ENCODE results near the gene LENG8.

LENG8 gene

DNA sequence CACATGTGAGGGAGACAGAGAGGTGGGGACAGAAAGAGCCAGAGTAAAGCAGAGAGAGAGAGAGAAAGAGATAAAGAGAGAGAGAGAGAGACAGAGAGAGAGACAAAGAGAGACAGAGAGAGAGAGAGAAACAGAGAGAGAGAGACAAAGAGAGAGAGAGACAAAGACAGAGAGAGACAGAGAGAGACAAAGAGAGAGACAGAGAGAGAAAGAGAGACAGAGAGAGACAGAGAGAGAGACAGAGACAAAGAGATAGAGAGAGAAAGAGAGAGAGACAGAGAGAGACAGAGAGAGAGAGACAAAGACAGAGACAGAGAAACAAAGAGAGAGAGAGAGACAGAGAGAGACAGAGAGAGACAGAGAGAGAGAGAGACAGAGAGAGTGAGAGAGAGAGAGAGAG is 38.0 kb upstream of the LENG8 start:
- no peak for DNase-seq (ENCODE audit: low read depth in 1 of 2, low spot score in 1 of 2)

DNA sequence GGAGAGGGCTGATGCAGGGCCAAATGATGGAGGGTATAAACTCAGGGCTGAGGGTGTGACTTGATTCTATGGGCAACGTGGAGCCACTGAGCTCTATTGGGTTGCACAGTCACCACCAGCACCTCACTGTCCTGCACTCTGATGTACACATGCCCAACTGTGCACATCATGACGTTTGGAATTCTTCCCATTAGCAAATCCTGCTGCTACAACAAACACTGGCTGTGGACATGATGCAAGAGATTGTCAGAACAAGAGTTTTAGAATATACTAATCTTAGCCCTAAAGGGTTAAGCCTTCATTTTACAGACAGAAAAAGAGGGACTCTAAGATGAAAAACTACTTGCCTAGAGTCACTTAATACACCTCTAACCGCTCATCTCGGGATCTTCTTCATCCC is 36.1 kb upstream of the LENG8 start:
- H3K27ac ChIP-seq (replicated peaks): no peak overlapping the region
- TF ChIP-seq GABPA (IDR thresholded peaks at IDR 0.05; ENCODE audit: low read depth): no peak
- TF ChIP-seq, protein P1, sequence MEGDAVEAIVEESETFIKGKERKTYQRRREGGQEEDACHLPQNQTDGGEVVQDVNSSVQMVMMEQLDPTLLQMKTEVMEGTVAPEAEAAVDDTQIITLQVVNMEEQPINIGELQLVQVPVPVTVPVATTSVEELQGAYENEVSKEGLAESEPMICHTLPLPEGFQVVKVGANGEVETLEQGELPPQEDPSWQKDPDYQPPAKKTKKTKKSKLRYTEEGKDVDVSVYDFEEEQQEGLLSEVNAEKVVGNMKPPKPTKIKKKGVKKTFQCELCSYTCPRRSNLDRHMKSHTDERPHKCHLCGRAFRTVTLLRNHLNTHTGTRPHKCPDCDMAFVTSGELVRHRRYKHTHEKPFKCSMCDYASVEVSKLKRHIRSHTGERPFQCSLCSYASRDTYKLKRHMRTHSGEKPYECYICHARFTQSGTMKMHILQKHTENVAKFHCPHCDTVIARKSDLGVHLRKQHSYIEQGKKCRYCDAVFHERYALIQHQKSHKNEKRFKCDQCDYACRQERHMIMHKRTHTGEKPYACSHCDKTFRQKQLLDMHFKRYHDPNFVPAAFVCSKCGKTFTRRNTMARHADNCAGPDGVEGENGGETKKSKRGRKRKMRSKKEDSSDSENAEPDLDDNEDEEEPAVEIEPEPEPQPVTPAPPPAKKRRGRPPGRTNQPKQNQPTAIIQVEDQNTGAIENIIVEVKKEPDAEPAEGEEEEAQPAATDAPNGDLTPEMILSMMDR (IDR thresholded peaks at IDR 0.05; ENCODE audit: insufficient read depth, low read length): no peak
- TF ChIP-seq POLR2AphosphoS5 (IDR thresholded peaks at IDR 0.05; ENCODE audit: low read depth): no peak
- TF ChIP-seq SPI1 (IDR thresholded peaks at IDR 0.05; ENCODE audit: borderline replicate concordance, low read depth): no peak
- TF ChIP-seq, protein P2, sequence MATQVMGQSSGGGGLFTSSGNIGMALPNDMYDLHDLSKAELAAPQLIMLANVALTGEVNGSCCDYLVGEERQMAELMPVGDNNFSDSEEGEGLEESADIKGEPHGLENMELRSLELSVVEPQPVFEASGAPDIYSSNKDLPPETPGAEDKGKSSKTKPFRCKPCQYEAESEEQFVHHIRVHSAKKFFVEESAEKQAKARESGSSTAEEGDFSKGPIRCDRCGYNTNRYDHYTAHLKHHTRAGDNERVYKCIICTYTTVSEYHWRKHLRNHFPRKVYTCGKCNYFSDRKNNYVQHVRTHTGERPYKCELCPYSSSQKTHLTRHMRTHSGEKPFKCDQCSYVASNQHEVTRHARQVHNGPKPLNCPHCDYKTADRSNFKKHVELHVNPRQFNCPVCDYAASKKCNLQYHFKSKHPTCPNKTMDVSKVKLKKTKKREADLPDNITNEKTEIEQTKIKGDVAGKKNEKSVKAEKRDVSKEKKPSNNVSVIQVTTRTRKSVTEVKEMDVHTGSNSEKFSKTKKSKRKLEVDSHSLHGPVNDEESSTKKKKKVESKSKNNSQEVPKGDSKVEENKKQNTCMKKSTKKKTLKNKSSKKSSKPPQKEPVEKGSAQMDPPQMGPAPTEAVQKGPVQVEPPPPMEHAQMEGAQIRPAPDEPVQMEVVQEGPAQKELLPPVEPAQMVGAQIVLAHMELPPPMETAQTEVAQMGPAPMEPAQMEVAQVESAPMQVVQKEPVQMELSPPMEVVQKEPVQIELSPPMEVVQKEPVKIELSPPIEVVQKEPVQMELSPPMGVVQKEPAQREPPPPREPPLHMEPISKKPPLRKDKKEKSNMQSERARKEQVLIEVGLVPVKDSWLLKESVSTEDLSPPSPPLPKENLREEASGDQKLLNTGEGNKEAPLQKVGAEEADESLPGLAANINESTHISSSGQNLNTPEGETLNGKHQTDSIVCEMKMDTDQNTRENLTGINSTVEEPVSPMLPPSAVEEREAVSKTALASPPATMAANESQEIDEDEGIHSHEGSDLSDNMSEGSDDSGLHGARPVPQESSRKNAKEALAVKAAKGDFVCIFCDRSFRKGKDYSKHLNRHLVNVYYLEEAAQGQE (IDR thresholded peaks at IDR 0.05; ENCODE audit: insufficient replicate concordance, low read depth): no peak
- peaks cover 30% of the 10 kb centered on the region for H3K27me3 ChIP-seq (ENCODE audit: insufficient read depth, poor library complexity, severe bottlenecking)
- DNase-seq (ENCODE audit: low read depth in 1 of 2, low spot score in 1 of 2): no peak
- no peak overlapping the region for H3K4me3 ChIP-seq (replicated peaks; ENCODE audit: insufficient read depth, low read length)

More for the DNA sequence above, 38.0 kb upstream of the LENG8 start:
- H3K4me3 ChIP-seq (replicated peaks; ENCODE audit: insufficient read depth, low read length): no peak overlapping the region
- peaks cover 14% of the 10 kb centered on the region for H3K27me3 ChIP-seq (ENCODE audit: insufficient read depth, poor library complexity, severe bottlenecking)
- no peak overlapping the region for H3K27ac ChIP-seq (replicated peaks)
- TF ChIP-seq, protein P1 (IDR thresholded peaks at IDR 0.05; ENCODE audit: insufficient read depth, low read length): no peak
- TF ChIP-seq POLR2AphosphoS5 (IDR thresholded peaks at IDR 0.05; ENCODE audit: low read depth): no peak
- TF ChIP-seq, protein P2 (IDR thresholded peaks at IDR 0.05; ENCODE audit: insufficient replicate concordance, low read depth): no peak
- no peak for TF ChIP-seq GABPA (IDR thresholded peaks at IDR 0.05; ENCODE audit: low read depth)
- TF ChIP-seq SPI1 (IDR thresholded peaks at IDR 0.05; ENCODE audit: borderline replicate concordance, low read depth): no peak

DNA sequence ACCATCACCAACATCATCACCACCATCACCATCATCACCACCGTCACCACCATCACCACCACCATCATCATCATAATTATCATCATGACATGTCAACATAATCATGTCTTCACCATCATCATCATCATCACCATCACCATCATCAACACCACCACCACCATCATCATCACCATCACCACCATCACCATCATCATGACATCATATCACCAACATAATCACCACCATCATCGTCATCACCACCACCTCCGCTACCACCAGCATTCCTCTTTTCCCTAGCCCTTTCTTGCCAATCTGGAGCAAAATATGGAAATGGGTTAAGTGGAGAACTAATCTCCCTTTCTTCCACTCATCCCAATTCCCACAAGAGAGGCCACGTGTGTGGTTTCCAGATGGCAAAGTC is 34.8 kb upstream of the LENG8 start:
- Histone ChIP-seq H3K4me3 (replicated peaks; ENCODE audit: insufficient read depth, low read length) (no peak overlapping the region), H3K27me3 (ENCODE audit: insufficient read depth, poor library complexity, severe bottlenecking) (peaks cover 30% of the 10 kb centered on the region), H3K27ac (replicated peaks) (no peak overlapping the region)
- no peak for DNase-seq (ENCODE audit: low read depth in 1 of 2, low spot score in 1 of 2)
- TF ChIP-seq, protein P1 (IDR thresholded peaks at IDR 0.05; ENCODE audit: insufficient read depth, low read length): no peak
- TF ChIP-seq POLR2AphosphoS5 (IDR thresholded peaks at IDR 0.05; ENCODE audit: low read depth): no peak
- TF ChIP-seq SPI1 (IDR thresholded peaks at IDR 0.05; ENCODE audit: borderline replicate concordance, low read depth): no peak
- TF ChIP-seq, protein P2 (IDR thresholded peaks at IDR 0.05; ENCODE audit: insufficient replicate concordance, low read depth): no peak
- no peak for TF ChIP-seq GABPA (IDR thresholded peaks at IDR 0.05; ENCODE audit: low read depth)

Data from HL-60 (cell line).